AG09309 (cell line): ENCODE measurements around the gene OSBPL10.

Experiments used
- DNase-seq: peaks from one replicate; pipeline ENCODE4 v3.0.0-alpha.2; 2010; ENCODE audit warnings: low read depth
- H3K4me3 ChIP-seq: 2 replicates; pipeline ENCODE4 v1.5.1; 2011; ENCODE audit warnings: mild to moderate bottlenecking, low read depth, low read length, moderate library complexity; ENCODE audit not compliant: control insufficient read depth
- CTCF ChIP-seq: IDR thresholded peaks from 2 replicates; pipeline ENCODE4 v1.5.1; 2011; ENCODE audit warnings: mild to moderate bottlenecking, low read depth, low read length, inconsistent platforms; ENCODE audit not compliant: insufficient read depth, control insufficient read depth; ENCODE audit errors: missing control alignments

Gene OSBPL10

GRCh38 chr3:31767920-31768319, 213.1 kb downstream of the OSBPL10 start:
- no peak for DNase-seq
- no peak for TF ChIP-seq CTCF
- no peak overlapping the region for H3K4me3 ChIP-seq

DNA sequence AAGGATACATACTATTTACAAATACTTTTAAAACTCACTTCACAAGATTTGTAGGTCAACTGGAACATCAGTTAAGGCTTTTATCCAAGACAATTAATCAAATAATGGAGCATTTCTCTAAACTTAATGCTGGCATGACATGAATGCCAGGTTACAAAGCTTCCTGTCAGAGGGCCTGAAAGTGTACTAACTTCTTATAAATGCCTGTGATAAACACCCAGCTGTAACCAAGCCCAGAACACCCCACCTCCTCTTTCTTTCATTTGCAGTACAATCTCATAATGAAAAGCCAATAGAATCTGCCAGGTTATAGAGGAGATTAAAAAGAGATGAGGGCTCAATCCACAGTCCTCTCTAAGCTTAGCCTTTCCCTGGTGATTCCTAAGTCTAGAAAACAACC, 214.4 kb downstream of the OSBPL10 start:
- DNase-seq, result no peak
- H3K4me3 ChIP-seq, result no peak overlapping the region
- TF ChIP-seq CTCF, result no peak

DNA sequence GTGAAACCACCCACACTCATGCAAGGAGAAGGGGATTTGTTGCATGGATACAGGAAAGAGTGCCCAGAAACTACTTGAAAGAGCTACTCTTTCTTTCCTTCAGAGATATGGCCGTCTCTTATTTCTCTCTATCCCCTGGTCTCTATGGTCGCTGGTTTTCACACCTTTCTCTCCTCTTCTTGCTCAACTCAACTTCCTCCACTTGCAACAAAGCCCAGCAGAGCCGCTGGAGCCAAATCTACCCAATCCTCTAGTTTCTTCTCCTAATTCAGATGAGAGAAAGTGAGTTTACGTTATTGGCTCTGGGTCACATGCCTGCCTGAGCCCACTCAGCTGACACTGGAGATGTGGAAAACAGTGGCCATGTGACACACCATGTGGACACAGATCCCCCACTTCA, 215.2 kb downstream of the OSBPL10 start:
- H3K4me3 ChIP-seq, result no peak overlapping the region
- TF ChIP-seq CTCF, result no peak
- DNase-seq, result no peak

DNA sequence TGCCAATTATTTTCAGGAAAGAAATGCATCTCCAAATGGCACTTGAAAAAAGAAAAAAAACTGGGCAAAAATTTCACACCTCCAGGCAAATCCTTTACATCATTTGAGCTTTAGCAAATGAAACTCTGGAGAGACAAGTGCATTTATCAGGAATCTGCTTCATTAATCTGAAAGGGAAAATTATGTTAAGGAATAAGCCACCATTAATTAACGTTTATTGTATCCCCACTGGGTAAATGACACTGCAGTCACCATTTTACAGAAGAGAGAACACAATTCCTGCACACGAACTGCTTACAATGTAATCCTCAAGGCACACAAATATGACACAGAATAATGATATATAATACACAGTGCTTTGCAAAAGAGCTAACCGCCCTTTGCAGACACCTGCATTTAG, 217.3 kb downstream of the OSBPL10 start:
- DNase-seq, result no peak
- no peak for TF ChIP-seq CTCF
- H3K4me3 ChIP-seq, result no peak overlapping the region

GRCh38 chr3:31762888-31763351, 218.1 kb downstream of the OSBPL10 start:
- no peak for TF ChIP-seq CTCF
- no peak for DNase-seq
- no peak overlapping the region for H3K4me3 ChIP-seq

GRCh38 chr3:31762097-31762764, 218.8 kb downstream of the OSBPL10 start:
- no peak overlapping the region for H3K4me3 ChIP-seq
- no peak for DNase-seq
- TF ChIP-seq CTCF, result no peak
